ENCODE measurements around the gene TMEM242.

TMEM242 gene

DNA sequence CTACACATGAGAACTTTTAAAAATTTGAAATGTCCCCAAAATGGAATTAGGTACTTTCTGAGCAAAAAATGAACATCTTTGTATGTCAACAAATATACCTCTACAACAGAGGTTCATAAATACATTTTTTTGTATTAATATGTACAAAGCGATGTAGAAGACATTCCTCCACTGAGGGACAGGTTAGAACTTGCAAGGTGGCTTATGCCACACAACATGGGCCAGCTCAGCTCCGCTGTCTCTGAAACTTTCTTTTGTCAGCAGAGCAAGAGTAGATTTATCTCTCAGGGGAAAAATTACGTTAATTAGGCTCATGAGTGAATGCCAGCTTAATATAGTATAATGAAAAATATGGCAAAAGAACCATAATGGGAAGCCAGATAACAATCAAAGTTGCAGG, 10.6 kb upstream of the TMEM242 start:
- TF ChIP-seq, protein P1, sequence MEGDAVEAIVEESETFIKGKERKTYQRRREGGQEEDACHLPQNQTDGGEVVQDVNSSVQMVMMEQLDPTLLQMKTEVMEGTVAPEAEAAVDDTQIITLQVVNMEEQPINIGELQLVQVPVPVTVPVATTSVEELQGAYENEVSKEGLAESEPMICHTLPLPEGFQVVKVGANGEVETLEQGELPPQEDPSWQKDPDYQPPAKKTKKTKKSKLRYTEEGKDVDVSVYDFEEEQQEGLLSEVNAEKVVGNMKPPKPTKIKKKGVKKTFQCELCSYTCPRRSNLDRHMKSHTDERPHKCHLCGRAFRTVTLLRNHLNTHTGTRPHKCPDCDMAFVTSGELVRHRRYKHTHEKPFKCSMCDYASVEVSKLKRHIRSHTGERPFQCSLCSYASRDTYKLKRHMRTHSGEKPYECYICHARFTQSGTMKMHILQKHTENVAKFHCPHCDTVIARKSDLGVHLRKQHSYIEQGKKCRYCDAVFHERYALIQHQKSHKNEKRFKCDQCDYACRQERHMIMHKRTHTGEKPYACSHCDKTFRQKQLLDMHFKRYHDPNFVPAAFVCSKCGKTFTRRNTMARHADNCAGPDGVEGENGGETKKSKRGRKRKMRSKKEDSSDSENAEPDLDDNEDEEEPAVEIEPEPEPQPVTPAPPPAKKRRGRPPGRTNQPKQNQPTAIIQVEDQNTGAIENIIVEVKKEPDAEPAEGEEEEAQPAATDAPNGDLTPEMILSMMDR (IDR thresholded peaks at IDR 0.05; ENCODE audit: insufficient read depth, missing control alignments), result no peak
- no peak for DNase-seq (ENCODE audit: insufficient read length, low spot score)
- no peak for FAIRE-seq

DNA sequence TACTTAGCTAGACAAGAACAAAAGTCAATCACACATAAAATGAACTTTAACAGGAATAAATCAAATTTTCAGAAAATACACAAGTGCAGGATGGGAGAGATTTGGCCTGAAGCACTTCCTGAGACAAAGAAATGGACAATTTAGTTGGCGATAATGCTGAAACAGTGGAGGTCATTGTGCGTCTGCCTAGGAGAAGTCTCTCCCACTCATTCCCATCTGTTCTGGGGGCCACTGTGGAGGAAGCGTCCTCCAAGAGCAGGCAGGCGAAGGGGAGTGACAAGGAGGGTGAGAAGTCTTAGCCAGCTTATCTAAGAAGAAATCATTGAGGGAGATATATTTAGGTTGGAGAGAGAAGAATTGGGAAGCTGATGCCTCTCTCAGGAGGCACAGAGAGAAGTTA, 10.2 kb upstream of the TMEM242 start:
- TF ChIP-seq, protein P1 (IDR thresholded peaks at IDR 0.05; ENCODE audit: insufficient read depth, missing control alignments), result no peak
- DNase-seq (ENCODE audit: insufficient read length, low spot score) (no peak), FAIRE-seq (no peak)

DNA sequence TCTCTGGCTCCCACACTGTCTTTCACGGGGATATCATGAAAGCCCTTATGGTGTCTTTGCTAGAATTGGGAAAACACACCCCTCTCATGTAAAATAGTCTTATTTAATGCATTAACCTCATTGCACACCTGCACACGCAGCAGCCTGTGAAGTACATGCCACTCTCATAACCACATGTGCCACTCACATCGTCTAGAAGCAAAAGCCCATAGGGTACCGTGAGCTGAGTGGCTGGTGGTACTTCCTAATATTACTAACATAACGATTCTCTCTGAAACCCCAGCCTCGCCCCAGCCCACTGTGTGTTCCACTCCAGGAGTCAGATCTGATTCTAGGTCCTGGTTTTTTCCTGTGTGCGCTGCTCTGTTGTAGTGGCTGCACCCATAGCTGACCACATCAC, 9.5 kb upstream of the TMEM242 start:
- FAIRE-seq (no peak), DNase-seq (ENCODE audit: insufficient read length, low spot score) (no peak)
- TF ChIP-seq, protein P1 (IDR thresholded peaks at IDR 0.05; ENCODE audit: insufficient read depth, missing control alignments), result no peak

DNA sequence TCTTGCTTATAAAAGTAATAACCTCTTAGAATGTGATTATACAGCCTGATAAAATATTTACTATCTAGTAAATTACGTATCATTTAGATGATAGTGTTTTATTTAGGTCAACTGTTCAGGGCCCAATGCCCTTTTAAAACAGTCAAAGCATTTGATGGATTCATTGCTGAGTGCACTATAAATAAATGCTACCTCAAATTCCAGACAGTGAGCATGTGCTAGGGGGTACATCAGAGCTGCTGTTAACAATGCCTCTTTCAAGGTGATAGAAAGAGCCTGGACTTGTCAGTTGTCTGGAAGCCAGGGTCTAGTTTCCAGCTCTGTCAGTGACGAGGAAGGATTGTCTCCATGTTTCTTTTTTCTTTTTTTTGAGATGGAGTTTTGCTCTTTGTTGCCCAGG, 7.5 kb upstream of the TMEM242 start:
- DNase-seq (ENCODE audit: insufficient read length, low spot score), result no peak
- TF ChIP-seq, protein P1 (IDR thresholded peaks at IDR 0.05; ENCODE audit: insufficient read depth, missing control alignments), result no peak
- FAIRE-seq, result no peak

DNA sequence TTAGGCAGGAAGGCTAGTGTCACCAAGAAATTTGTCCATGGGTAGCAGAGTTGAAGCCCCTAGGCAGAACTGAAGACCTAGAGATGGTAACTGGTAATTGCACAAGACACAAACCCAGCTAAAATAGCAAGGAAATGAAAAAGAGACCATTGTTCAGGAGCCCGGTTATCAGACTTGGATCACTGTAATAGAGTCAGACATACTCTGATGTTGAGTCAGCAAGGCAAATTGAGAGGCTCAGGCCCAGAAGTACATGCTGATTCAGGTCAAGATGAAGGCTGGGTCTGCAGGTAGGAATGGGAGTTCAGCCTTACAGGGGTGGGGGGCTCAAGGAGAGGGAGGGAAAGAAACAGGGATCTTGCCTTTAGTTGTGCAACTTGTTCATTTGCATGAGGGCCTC, 6.5 kb upstream of the TMEM242 start:
- DNase-seq (ENCODE audit: insufficient read length, low spot score) (no peak), FAIRE-seq (no peak)
- TF ChIP-seq, protein P1 (IDR thresholded peaks at IDR 0.05; ENCODE audit: insufficient read depth, missing control alignments), result no peak

DNA sequence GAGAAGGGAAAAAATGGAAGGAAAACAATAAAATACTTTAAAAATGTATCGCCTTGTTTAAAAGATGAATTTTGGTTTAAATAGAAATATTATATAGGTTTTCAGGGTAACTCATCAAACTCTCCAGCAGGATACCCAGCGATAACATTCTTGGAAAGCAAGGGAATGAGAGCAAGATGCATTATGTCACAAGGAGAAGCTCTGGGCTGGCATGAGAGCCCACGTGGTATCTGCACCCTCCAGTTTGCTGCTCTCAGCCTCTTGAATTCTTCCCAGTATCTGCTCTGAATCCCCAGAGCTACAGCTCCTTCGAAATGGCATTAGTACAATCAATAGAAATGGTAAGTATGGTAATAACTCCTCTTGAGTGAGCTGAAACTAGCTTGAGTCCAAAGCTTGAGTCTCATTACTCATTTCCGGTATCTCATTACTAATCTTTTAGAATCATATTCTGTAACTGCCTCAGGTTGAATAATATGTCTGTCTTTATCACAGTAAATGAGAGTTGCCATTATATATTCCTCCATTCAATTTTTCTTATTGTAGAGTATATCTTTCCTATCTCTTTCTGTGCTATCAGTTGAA, 4.9 kb upstream of the TMEM242 start:
- TF ChIP-seq, protein P1 (IDR thresholded peaks at IDR 0.05; ENCODE audit: insufficient read depth, missing control alignments), result no peak
- no peak for FAIRE-seq

DNA sequence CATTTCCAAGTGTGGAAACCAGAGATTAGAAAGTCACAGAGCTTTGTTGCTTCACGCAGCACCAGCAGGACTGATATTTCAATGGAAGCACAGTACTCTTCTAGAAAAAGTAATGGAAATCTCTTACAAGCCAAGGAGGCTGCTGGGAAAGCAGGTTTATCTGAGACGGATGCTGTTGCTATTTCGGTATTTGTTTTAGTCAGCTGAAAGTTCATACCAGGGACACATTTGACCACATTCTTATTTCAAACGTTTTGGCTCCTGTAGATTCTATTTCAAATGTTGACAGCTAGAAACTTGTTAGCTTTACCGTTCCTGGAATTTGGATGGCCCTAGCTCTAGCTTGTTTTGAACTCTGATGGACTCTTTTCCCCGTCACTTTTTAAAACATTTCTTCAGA, 3.7 kb upstream of the TMEM242 start:
- TF ChIP-seq, protein P1 (IDR thresholded peaks at IDR 0.05; ENCODE audit: insufficient read depth, missing control alignments), result no peak
- FAIRE-seq (no peak), DNase-seq (ENCODE audit: insufficient read length, low spot score) (no peak)

More for the DNA sequence above, 4.9 kb upstream of the TMEM242 start:
- no peak for DNase-seq (ENCODE audit: insufficient read length, low spot score)
